T-helper 17 cell (primary cell): ENCODE data around the gene APOL1. TPM values are rescaled to one million over a fixed set of nuclear protein-coding genes. Genes with fewer than 3 reads are reported as not detected.
"Not testable (repeated sequence)": the region's sequence is repeated elsewhere in the genome, so short reads cannot be mapped to it uniquely, and the experiment has no call there.

ENCODE experiments used
- ATAC-seq: fragments of 150-1000 bp; cut with Tn5 transposase; 2 replicates; pipeline ENCODE4 v1.10.0; 2021; ENCODE audit warnings: mild to moderate bottlenecking, moderate library complexity
- DNase-seq, 3 donors: peaks; one replicate each; pipeline versions ENCODE4 v3.0.0 to v3.0.0-alpha.2; 2020 to 2021
- H3K9me3 ChIP-seq: one replicate; pipeline ENCODE4 v1.7.0; 2013; ENCODE audit warnings: low read length, mild to moderate bottlenecking; ENCODE audit not compliant: control insufficient read depth, poor library complexity, severe bottlenecking
- H3K27ac Mint-ChIP-seq: one replicate; pipeline ENCODE4 v1.8.0; 2022; ENCODE audit warnings: mild to moderate bottlenecking, moderate library complexity, mixed read lengths
- H3K27me3 Mint-ChIP-seq: one replicate; pipeline ENCODE4 v1.8.0; 2022; ENCODE audit warnings: mixed read lengths
- H3K36me3 Mint-ChIP-seq: one replicate; pipeline ENCODE4 v1.8.0; 2022; ENCODE audit warnings: low read depth, mixed read lengths
- H3K4me1 Mint-ChIP-seq: one replicate; pipeline ENCODE4 v1.8.0; 2022; ENCODE audit warnings: mild to moderate bottlenecking, mixed read lengths
- H3K4me3 Mint-ChIP-seq: one replicate; pipeline ENCODE4 v1.8.0; 2022; ENCODE audit warnings: mild to moderate bottlenecking, moderate library complexity, mixed read lengths
- total RNA-seq, 4 donors: library from RNA in 2 of 4; stranded (reverse) in 2 of 4; gene quantifications; one replicate each; pipeline ENCODE4 v1.2.3 and lab custom pipeline; 2022 to 2026

APOL1 gene
- total RNA-seq, 2 donors from 2014 or later, result 12.5 to 15.0 TPM

- H3K27ac Mint-ChIP-seq, result peak within 1 kb of the TSS; percentile 99
- DNase-seq (peak; percentile 70 to 79 (median 70)), ATAC-seq (peak; percentile 98)
- H3K4me3 Mint-ChIP-seq, result peak within 1 kb of the TSS; percentile 99
- no peaks in the 10 kb centered on the region for H3K27me3 Mint-ChIP-seq
- H3K36me3 Mint-ChIP-seq, result peaks cover 9% of the 10 kb centered on the region
- no peaks in the 10 kb centered on the region for H3K9me3 ChIP-seq
- peaks cover 42% of the 10 kb centered on the region for H3K4me1 Mint-ChIP-seq
Observed at GRCh38 chr22:36239401-36240171, 13.3 kb upstream of the APOL1 start, which contains the start of gene APOL2. Gene APOL2 (minus strand): TSS chr22:36239527. CDS start chr22:36233162, 6,365 bp downstream.

- H3K4me3 Mint-ChIP-seq, result no peak overlapping the region
- peaks cover 15% of the 10 kb centered on the region for H3K4me1 Mint-ChIP-seq
- H3K36me3 Mint-ChIP-seq, result peaks cover 4% of the 10 kb centered on the region
- DNase-seq (no peak), ATAC-seq (no peak)
- no peaks in the 10 kb centered on the region for H3K27me3 Mint-ChIP-seq
- no peaks in the 10 kb centered on the region for H3K9me3 ChIP-seq
- H3K27ac Mint-ChIP-seq, result no peak overlapping the region
Observed at GRCh38 chr22:36243986-36244385, 8.9 kb upstream of the APOL1 start.

GRCh38 chr22:36244522-36245391 is 8.2 kb upstream of the APOL1 start:
- no peak for ATAC-seq
- H3K27me3 Mint-ChIP-seq, result no peaks in the 10 kb centered on the region
- no peak overlapping the region for H3K4me3 Mint-ChIP-seq
- no peak overlapping the region for H3K27ac Mint-ChIP-seq
- H3K9me3 ChIP-seq, result no peaks in the 10 kb centered on the region
- peaks cover 7% of the 10 kb centered on the region for H3K4me1 Mint-ChIP-seq
- H3K36me3 Mint-ChIP-seq, result no peaks in the 10 kb centered on the region
- DNase-seq, result no peak

- H3K4me3 Mint-ChIP-seq, result no peak overlapping the region
- ATAC-seq (no peak), DNase-seq (no peak)
- peaks cover 3% of the 10 kb centered on the region for H3K4me1 Mint-ChIP-seq
- no peak overlapping the region for H3K27ac Mint-ChIP-seq
- no peaks in the 10 kb centered on the region for H3K36me3 Mint-ChIP-seq
- no peaks in the 10 kb centered on the region for H3K9me3 ChIP-seq
- H3K27me3 Mint-ChIP-seq, result no peaks in the 10 kb centered on the region
Observed at GRCh38 chr22:36245805-36246356, 7.1 kb upstream of the APOL1 start.

- Mint-ChIP-seq H3K36me3 (no peaks in the 10 kb centered on the region), H3K27me3 (no peaks in the 10 kb centered on the region), H3K4me1 (peaks cover 4% of the 10 kb centered on the region), H3K27ac (no peak overlapping the region), H3K4me3 (no peak overlapping the region)
- ATAC-seq, result no peak
- DNase-seq, result no peak
- no peaks in the 10 kb centered on the region for H3K9me3 ChIP-seq
Observed at GRCh38 chr22:36246718-36247117, 6.2 kb upstream of the APOL1 start.

GRCh38 chr22:36247955-36248354 is 5.0 kb upstream of the APOL1 start:
- H3K4me1 Mint-ChIP-seq, result peaks cover 13% of the 10 kb centered on the region
- H3K27ac Mint-ChIP-seq, result no peak overlapping the region
- DNase-seq, result no peak
- H3K36me3 Mint-ChIP-seq, result no peaks in the 10 kb centered on the region
- H3K4me3 Mint-ChIP-seq, result no peak overlapping the region
- no peaks in the 10 kb centered on the region for H3K27me3 Mint-ChIP-seq
- no peaks in the 10 kb centered on the region for H3K9me3 ChIP-seq
- no peak for ATAC-seq

GRCh38 chr22:36249160-36249559 is 3.8 kb upstream of the APOL1 start:
- Mint-ChIP-seq H3K27me3 (no peaks in the 10 kb centered on the region), H3K4me3 (no peak overlapping the region), H3K27ac (no peak overlapping the region), H3K36me3 (no peaks in the 10 kb centered on the region), H3K4me1 (peaks cover 25% of the 10 kb centered on the region)
- ATAC-seq (no peak), DNase-seq (no peak)
- no peaks in the 10 kb centered on the region for H3K9me3 ChIP-seq

GRCh38 chr22:36250292-36250960 is 2.5 kb upstream of the APOL1 start:
- peaks cover 24% of the 10 kb centered on the region for H3K4me1 Mint-ChIP-seq
- H3K27ac Mint-ChIP-seq, H3K4me3 Mint-ChIP-seq, H3K27me3 Mint-ChIP-seq, H3K36me3 Mint-ChIP-seq, ATAC-seq, H3K9me3 ChIP-seq, DNase-seq: not testable (repeated sequence)

GRCh38 chr22:36251979-36252608 is 839 bp upstream of the APOL1 start:
- peak overlapping the region; percentile 95 for H3K4me3 Mint-ChIP-seq
- ATAC-seq, H3K27me3 Mint-ChIP-seq, H3K36me3 Mint-ChIP-seq, DNase-seq, H3K9me3 ChIP-seq: not testable (repeated sequence)
- H3K27ac Mint-ChIP-seq, result peak overlapping the region; percentile 98
- H3K4me1 Mint-ChIP-seq, result peaks cover 37% of the 10 kb centered on the region

- H3K27ac Mint-ChIP-seq, result peak overlapping the region; percentile 98
- no peak for DNase-seq
- no peaks in the 10 kb centered on the region for H3K27me3 Mint-ChIP-seq
- H3K9me3 ChIP-seq, result no peaks in the 10 kb centered on the region
- no peaks in the 10 kb centered on the region for H3K36me3 Mint-ChIP-seq
- ATAC-seq, result no peak
- peak overlapping the region; percentile 95 for H3K4me3 Mint-ChIP-seq
- H3K4me1 Mint-ChIP-seq, result peaks cover 49% of the 10 kb centered on the region
Observed at GRCh38 chr22:36253523-36254490, 874 bp downstream of the APOL1 start.

- Mint-ChIP-seq H3K27ac (peak overlapping the region; percentile 71), H3K4me1 (peaks cover 54% of the 10 kb centered on the region), H3K4me3 (peak overlapping the region; percentile 55)
- H3K27me3 Mint-ChIP-seq, H3K9me3 ChIP-seq, DNase-seq, ATAC-seq, H3K36me3 Mint-ChIP-seq: not testable (repeated sequence)
Observed at GRCh38 chr22:36255572-36255971, 2.6 kb downstream of the APOL1 start.

- peak overlapping the region; percentile 5 for H3K4me3 Mint-ChIP-seq
- H3K27ac Mint-ChIP-seq, result peak overlapping the region; percentile 71
- no peaks in the 10 kb centered on the region for H3K9me3 ChIP-seq
- H3K36me3 Mint-ChIP-seq, result no peaks in the 10 kb centered on the region
- ATAC-seq (no peak), DNase-seq (no peak)
- peaks cover 54% of the 10 kb centered on the region for H3K4me1 Mint-ChIP-seq
- H3K27me3 Mint-ChIP-seq, result no peaks in the 10 kb centered on the region
Observed at GRCh38 chr22:36256478-36256877, 3.5 kb downstream of the APOL1 start.
